ENCODE measurements around the gene SLC5A5.
"Not testable (repeated sequence)": the region's sequence is repeated elsewhere in the genome, so short reads cannot be mapped to it uniquely, and the experiment has no call there.

The SLC5A5 gene

DNA sequence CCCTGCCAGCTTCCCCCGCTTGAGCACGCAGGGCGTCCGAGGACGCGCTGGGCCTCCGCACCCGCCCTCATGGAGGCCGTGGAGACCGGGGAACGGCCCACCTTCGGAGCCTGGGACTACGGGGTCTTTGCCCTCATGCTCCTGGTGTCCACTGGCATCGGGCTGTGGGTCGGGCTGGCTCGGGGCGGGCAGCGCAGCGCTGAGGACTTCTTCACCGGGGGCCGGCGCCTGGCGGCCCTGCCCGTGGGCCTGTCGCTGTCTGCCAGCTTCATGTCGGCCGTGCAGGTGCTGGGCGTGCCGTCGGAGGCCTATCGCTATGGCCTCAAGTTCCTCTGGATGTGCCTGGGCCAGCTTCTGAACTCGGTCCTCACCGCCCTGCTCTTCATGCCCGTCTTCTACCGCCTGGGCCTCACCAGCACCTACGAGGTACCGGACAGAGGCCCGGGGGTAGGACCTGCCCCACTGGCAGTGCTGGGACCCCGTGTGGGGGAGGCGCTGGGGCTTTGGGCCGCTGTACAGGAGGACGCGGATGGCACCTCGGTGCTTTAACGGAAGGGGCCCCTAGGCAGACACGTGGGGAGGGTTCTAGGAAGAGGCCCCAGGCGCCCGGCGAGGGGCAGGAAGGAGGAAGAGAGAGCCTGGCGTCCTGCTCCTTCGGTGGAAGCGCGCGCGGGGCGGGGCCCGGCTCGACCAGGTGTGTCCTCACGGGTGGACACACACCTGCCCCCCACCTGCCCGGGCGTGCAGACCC lies 681 bp downstream of the SLC5A5 start:
- DNase-seq = no peak

DNA sequence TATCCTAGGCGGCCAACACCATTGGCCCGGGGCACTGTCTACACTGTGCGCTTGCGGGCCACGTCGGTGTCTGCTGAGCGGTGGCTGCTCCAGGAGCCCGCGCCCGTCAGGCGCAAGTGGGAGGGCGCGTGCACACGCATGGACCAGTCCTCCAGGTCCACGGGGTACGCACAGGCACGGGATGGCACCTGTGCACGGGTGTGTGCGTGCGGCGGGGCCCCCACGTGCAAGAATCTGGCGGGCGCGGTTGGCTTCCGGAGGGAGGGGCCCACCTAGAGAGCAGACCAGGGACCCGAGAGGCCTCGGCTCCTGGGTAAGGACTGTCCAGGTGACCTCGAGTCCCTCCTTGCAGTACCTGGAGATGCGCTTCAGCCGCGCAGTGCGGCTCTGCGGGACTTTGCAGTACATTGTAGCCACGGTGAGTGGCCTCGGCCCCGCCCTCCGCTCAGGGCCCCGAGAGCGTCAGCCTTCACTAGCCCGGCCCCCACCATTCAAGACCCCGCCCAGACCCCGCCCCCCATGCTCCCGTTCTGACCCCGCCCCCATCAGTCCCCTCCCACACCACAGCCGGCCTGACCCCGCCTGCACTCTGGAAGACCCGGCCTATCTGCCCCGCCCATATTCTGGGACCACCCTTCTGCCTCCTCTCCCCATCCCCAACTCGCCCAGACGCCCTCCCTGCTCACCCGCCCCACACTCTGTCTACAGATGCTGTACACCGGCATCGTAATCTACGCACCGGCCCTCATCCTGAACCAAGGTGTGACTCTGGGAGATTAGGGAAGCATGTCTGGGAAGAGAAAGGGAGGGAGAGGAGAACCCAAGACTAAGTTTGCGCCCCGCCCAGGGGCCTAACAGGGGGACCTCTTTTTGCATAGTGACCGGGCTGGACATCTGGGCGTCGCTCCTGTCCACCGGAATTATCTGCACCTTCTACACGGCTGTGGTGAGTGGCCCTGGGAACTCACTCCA lies 2.3 kb downstream of the SLC5A5 start:
- DNase-seq = no peak

DNA sequence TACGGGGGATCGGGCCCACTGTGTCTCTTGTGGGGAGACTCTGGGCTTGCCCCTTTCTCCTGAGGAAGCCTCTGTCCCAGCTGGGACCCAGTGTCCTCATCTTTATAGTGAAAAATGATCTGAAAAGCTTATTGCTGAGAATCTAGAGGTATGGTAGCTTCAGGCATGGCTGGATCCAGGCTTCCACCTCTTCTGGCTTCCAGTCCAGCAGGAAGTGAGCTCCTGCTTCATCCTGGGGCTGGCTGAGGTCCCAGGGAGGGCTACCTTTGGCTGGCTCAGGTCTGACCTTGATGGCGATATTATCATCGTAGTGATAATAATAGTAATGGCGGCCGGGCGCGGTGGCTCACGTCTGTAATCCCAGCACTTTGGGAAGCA lies 3.0 kb downstream of the SLC5A5 start:
- no peak for DNase-seq

DNA sequence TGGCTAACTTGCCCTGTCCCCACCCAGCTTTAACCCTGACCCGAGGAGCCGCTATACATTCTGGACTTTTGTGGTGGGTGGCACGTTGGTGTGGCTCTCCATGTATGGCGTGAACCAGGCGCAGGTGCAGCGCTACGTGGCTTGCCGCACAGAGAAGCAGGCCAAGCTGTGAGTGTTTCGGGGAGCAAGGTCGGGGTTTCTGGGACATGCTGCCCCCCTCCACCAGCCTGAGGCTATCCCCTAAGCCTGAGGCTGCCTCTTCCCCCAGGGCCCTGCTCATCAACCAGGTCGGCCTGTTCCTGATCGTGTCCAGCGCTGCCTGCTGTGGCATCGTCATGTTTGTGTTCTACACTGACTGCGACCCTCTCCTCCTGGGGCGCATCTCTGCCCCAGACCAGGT lies 6.0 kb downstream of the SLC5A5 start:
- no peak for DNase-seq

GRCh38 chr19:17879466-17879865 lies 7.7 kb downstream of the SLC5A5 start:
- DNase-seq = no peak

DNA sequence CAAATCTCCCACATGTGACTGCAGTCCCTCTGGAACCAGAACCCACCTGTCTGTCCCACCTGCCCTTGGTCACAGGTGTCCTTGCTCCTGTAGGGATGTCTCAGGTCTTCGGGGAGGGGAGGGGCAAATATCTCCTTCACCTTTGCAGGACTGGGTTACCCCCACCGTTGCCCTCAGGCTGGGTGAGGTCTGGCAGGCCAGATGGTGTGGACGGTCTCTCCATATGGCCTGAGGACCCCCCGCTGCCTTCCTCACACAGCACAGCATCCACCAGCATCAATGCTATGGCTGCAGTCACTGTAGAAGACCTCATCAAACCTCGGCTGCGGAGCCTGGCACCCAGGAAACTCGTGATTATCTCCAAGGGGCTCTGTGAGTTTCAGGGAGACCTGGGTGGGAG lies 10.0 kb downstream of the SLC5A5 start:
- no peak for DNase-seq

DNA sequence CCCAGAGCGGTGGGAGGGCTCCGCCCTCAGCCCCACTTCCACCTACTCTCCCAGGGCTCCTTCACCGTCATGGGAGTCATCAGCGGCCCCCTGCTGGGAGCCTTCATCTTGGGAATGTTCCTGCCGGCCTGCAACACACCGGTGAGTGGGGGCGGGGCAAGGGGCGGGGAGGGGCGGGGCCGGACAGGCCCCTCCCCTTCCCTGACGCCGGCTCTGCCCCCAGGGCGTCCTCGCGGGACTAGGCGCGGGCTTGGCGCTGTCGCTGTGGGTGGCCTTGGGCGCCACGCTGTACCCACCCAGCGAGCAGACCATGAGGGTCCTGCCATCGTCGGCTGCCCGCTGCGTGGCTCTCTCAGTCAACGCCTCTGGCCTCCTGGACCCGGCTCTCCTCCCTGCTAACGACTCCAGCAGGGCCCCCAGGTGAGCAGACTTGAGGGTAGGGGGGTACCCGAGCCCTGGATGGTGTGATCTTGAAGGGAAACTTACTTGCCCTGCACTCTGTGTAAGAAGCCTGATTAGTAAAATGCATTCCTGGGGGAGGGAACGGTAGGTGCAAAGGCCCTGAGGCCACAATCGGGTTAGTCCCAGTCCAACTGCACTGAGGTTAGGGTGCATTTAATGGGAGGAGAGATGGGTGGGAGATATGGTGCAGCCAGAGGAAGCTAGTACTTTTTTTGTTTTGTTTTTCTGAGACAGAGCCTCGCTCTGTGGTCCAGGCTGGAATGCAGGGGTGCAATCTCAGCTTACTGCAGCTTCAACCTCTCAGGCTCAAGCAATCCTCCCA lies 12.1 kb downstream of the SLC5A5 start:
- DNase-seq = no peak

DNA sequence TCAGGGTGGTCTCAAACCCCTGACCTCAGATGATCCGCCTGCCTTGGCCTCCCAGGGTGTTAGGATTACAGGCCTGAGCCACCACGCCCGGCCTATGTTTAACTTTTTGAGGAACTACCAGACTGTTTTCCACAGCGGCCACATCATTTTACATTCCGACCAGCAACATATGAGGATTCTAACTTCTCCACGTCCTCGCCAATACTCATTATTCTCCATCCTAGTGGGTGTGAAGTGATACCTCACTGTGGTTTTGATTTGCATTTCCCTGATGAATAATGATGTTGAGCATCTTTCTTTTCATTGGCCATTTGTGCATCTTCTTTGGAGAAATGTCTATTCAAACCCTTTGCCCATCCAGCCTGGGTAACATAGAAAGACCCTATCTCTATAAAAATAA lies 14.8 kb downstream of the SLC5A5 start:
- DNase-seq = no peak

GRCh38 chr19:17887221-17887620 lies 15.5 kb downstream of the SLC5A5 start:
- DNase-seq = not testable (repeated sequence)

DNA sequence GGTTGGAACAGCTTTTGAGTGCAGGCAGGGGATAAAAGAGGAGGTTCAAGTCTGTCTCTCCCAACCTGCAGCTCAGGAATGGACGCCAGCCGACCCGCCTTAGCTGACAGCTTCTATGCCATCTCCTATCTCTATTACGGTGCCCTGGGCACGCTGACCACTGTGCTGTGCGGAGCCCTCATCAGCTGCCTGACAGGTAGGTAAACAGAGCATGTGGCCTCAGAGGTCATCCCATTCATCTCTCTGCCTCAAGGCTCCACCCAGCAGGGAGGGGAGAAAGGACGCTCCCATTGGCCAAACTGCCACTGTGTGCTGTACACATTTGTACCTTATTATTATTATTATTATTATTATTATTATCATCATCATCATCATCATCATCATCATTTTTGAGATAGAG lies 16.5 kb downstream of the SLC5A5 start:
- no peak for DNase-seq

DNA sequence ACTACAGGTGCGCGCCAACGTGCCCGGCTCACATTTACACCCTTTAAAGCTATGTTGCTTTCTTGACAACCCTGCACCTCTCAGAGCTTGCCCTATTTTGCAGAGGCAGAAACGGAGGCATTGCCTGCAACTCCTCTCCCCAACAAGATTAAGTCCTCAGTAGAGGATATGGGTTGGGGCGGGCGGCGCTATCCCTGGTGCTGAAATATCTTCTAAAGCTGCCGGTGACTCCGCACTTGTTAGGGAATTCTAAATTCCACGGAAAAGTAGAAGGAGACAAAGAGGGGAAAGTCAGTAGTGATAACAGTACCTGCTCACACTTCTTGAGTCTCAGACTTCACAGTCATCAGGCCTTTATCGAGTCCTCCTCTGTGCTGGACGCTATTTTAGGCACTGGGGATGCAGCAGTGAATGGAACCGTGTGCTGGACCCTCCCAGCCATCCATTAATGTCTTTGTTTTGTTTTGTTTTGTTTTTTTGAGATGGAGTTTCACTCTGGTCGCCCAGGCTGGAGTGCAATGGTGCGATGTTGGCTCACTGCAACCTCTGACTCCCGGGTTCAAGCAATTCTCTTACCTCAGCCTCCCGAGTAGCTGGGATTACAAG lies 18.0 kb downstream of the SLC5A5 start:
- peak; percentile 75 for DNase-seq

- DNase-seq = no peak
These were observed 22.0 kb downstream of the SLC5A5 start for GRCh38 chr19:17893766-17894165.

GRCh38 chr19:17902701-17903100 lies 31.0 kb downstream of the SLC5A5 start:
- no peak for DNase-seq

- no peak for DNase-seq
These were observed 36.5 kb downstream of the SLC5A5 start for GRCh38 chr19:17908244-17908643.

DNA sequence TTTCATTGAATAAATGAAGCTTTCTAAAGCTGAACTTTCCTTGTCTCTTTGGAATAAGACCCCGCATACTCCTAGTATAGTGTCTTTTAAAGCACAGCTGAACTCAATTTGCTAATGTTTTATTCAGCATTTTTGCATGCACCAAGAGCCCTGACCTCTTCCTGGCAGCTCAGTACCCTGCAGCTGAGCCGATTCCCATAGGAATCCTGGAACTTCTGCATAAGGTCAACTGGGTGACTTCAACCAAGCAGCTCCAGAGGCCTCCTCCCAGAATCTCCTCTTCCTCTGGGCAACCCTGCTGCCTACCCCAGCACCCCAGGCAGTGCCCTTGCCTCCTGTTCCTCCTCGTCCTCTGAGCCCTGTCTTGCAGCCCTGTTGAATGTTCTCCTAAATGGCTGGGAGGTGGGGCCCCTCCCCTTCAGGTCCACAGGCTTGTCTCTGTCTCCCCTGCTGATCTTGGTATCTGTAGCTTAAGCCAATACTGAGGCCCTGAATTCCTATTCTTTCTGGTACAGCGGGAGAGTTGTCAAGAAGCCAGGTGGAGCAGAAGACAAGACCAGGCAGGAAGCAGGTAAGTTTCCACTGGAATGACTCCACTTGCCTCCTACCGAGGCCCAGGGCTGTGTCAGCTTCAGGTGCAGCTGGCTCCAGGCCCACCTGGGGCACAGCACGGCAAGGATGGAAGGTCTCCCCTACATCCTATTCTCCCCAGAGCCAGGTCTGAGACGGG lies 37.4 kb downstream of the SLC5A5 start:
- no peak for DNase-seq

GRCh38 chr19:17910791-17911360 lies 39.1 kb downstream of the SLC5A5 start:
- no peak for DNase-seq

DNA sequence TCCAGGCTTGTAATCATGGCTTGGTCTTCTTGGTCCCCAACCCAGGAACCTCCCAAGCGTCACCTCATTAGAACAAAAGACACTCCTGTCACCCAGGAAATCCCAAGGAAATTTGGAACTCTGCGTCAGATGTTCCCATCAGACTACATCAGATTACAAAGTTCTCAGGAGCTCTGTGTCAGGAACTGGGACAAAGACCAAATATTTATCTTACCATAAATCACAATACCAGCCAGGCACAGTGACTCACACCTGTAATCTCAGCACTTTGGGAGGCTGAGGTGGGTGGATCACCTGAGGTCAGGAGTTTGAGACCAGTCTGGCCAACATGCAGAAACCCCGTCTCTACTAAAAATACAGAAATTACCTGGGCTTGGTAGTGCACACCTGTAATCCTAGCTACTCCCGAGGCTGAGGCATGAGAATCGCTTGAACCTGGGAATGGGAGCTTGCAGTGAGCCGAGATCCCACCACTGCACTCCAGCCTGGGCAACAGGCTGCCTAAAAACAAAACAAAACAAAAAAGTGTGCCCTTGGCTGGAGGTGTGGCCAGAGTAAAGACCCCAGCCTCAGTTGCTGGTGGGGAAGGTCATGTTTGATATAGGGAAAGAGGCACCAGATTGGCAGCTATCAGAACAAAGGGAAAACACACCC lies 44.3 kb downstream of the SLC5A5 start:
- no peak for DNase-seq

DNA sequence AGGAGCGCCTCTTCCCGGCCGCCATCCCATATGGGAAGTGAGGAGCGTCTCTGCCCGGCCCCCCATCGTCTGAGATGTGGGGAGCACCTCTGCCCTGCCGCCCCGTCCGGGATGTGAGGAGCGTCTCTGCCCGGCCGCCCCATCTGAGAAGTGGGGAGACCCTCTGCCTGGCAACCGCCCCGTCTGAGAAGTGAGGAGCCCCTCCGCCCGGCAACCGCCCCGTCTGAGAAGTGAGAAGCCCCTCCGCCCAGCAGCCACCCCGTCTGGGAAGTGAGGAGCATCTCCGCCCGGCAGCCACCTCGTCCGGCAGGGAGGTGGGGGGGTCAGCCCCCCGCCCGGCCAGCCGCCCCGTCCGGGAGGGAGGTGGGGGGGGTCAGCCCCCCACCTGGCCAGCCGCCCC lies 46.4 kb downstream of the SLC5A5 start:
- not testable (repeated sequence) for DNase-seq

DNA sequence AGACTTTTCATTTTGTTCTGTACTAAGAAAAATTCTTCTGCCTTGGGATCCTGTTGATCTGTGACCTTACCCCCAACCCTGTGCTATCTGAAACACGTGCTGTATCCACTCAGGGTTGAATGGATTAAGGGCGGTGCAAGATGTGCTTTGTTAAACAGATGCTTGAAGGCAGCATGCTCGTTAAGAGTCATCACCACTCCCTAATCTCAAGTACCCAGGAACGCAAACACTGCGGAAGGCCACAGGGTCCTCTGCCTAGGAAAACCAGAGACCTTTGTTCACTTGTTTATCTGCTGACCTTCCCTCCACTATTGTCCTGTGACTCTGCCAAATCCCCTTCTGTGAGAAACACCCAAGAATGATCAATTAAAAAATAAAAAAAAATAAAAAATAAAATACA lies 47.4 kb downstream of the SLC5A5 start:
- not testable (repeated sequence) for DNase-seq

DNA sequence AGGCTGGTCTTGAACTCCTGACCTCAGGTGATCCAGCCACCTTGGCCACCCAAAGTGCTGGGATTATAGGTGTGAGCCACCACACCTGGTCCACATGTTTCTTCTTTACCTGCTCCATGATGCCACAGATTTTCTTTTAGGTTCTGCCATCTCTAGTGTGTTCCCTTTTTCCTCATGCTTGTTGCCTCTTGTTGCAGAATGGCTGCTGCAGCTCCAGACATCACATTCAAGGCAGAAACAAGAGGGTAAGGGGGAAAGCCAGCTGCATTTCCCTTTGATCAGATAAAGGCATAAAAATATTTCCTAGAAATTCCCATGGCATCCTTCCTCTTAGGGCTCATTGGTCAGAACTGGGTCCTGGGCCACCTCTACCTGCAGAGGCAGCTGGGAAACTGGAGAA lies 48.8 kb downstream of the SLC5A5 start:
- DNase-seq = no peak

GRCh38 chr19:17922138-17922537 lies 50.4 kb downstream of the SLC5A5 start:
- no peak for DNase-seq
